ENCODE results near the gene KRCC1. TPM values are rescaled to one million over a fixed set of nuclear protein-coding genes. Genes with fewer than 3 reads are reported as not detected.
"Not testable (repeated sequence)": the region's sequence is repeated elsewhere in the genome, so short reads cannot be mapped to it uniquely, and the experiment has no call there.

Gene KRCC1
- total RNA-seq, 2 experiments from 2014 or later, result 20.5 to 21.7 TPM

GRCh38 chr2:88051792-88052191, 3.8 kb downstream of the KRCC1 start:
- no peak for DNase-seq
- no peaks in the 10 kb centered on the region for H3K9me3 Mint-ChIP-seq
- CTCF ChIA-PET, result no interaction called here
- peaks cover 46% of the 10 kb centered on the region for H3K36me3 Mint-ChIP-seq (ENCODE audit: low read depth)
- no peak overlapping the region for H3K4me3 Mint-ChIP-seq
- H3K27ac Mint-ChIP-seq, result no peak overlapping the region
- H3K4me1 Mint-ChIP-seq, result peaks cover 38% of the 10 kb centered on the region
- POLR2A ChIA-PET, result no interaction called here
- no peaks in the 10 kb centered on the region for H3K27me3 Mint-ChIP-seq

DNA sequence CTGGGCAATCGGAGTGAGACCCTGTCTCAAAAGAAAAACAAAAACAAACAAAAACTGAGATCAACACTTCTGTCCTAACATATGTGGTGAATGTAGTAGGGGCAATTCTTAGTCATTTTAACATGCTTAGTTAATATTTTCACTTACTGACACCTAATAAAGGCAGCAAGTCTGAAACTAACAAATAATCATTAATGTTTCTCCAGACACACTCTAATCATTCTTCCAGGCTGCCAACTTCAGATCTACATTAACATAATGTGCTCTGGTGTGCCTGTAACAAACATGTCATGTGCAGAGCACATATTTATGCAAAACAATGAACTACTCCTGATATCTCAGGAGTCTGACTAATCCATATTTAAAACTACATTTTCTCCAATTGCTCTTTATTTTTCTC, 6.0 kb downstream of the KRCC1 start:
- Mint-ChIP-seq H3K4me3 (no peak overlapping the region), H3K27ac (no peak overlapping the region), H3K36me3 (ENCODE audit: low read depth) (peaks cover 46% of the 10 kb centered on the region)

GRCh38 chr2:88048541-88048940, 7.0 kb downstream of the KRCC1 start:
- Mint-ChIP-seq H3K27me3 (no peaks in the 10 kb centered on the region), H3K36me3 (ENCODE audit: low read depth) (peaks cover 40% of the 10 kb centered on the region), H3K9me3 (no peaks in the 10 kb centered on the region), H3K4me1 (peaks cover 9% of the 10 kb centered on the region), H3K27ac (no peak overlapping the region), H3K4me3 (no peak overlapping the region)
- DNase-seq, result no peak
- ChIA-PET POLR2A (no interaction called here), CTCF (interaction anchor here (1.2 kb wide), 1 partner anchor 13 kb away, joined by 4 read pairs; no protein-coding TSS in a partner anchor)

More for the DNA sequence above, 6.0 kb downstream of the KRCC1 start:
- POLR2A ChIA-PET, result no interaction called here
- CTCF ChIA-PET, result interaction anchor here (1.3 kb wide), 1 partner anchor 10 kb away, joined by 5 read pairs; no protein-coding TSS in a partner anchor
- no peaks in the 10 kb centered on the region for H3K27me3 Mint-ChIP-seq
- H3K9me3 Mint-ChIP-seq, result no peaks in the 10 kb centered on the region
- no peak for DNase-seq
- H3K4me1 Mint-ChIP-seq, result peaks cover 20% of the 10 kb centered on the region

- POLR2A ChIA-PET, DNase-seq, H3K27ac Mint-ChIP-seq, H3K9me3 Mint-ChIP-seq, H3K4me3 Mint-ChIP-seq, H3K4me1 Mint-ChIP-seq, H3K27me3 Mint-ChIP-seq: not testable (repeated sequence)
- CTCF ChIA-PET, result interaction anchor here (0.6 kb wide), 1 partner anchor 25 kb away, joined by 3 read pairs; no protein-coding TSS in a partner anchor
- peaks cover 41% of the 10 kb centered on the region for H3K36me3 Mint-ChIP-seq (ENCODE audit: low read depth)
Observed at GRCh38 chr2:88045561-88045960, 10.0 kb downstream of the KRCC1 start.

DNA sequence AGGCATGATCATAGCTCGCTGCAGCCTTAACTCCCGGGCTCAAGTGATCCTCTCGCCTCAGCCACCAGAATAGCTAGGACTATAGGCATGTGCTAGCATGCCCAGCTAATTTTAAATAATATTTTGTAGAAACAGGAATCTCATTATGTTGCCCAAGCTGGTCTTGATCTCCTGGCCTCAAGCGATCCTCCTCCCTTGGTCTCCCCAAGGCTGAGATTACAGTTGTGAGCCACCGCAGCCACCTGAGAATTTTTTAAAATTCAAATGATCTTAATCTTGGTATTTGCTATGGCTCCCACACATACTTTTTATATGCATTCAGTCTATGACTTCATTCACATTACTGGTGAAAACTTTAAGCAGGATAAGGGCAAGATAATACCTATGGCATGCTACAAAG, 13.1 kb downstream of the KRCC1 start:
- no peak for DNase-seq
- peaks cover 41% of the 10 kb centered on the region for H3K36me3 Mint-ChIP-seq (ENCODE audit: low read depth)
- no peak overlapping the region for H3K4me3 Mint-ChIP-seq
- POLR2A ChIA-PET, result no interaction called here
- H3K4me1 Mint-ChIP-seq, result peaks cover 6% of the 10 kb centered on the region
- CTCF ChIA-PET, result interaction anchor here (1.0 kb wide), 1 partner anchor 19 kb away, joined by 4 read pairs; no protein-coding TSS in a partner anchor
- H3K27me3 Mint-ChIP-seq, result no peaks in the 10 kb centered on the region
- no peak overlapping the region for H3K27ac Mint-ChIP-seq
- peaks cover 4% of the 10 kb centered on the region for H3K9me3 Mint-ChIP-seq

GRCh38 chr2:88038263-88039105, 17.1 kb downstream of the KRCC1 start:
- Mint-ChIP-seq H3K4me1 (peaks cover 8% of the 10 kb centered on the region), H3K36me3 (ENCODE audit: low read depth) (peaks cover 59% of the 10 kb centered on the region), H3K9me3 (peaks cover 7% of the 10 kb centered on the region), H3K27ac (no peak overlapping the region), H3K27me3 (no peaks in the 10 kb centered on the region), H3K4me3 (no peak overlapping the region)
- POLR2A ChIA-PET, result no interaction called here
- CTCF ChIA-PET, result interaction anchor here (1.8 kb wide), 1 partner anchor 22 kb away, joined by 7 read pairs; no protein-coding TSS in a partner anchor
- DNase-seq, result no peak

DNA sequence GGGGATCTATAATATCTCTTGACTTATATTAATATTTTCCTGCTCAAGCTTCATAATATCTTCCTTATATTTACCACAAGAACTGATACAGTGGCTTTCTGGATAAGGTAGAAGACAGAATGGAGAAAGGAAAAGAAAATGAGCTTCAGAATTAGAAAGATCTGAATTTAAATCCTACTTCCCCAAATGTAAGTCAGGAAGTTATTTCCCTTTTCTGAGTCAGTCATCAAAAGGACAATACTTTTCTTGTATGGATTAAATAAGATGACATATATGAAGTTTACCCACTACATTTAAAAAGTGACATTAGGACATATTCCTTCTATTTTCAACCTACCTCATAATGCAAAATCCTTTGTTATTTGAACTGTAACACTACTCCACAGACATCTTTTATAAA, 19.0 kb downstream of the KRCC1 start:
- no peak overlapping the region for H3K27ac Mint-ChIP-seq
- peaks cover 5% of the 10 kb centered on the region for H3K4me1 Mint-ChIP-seq
- no peak overlapping the region for H3K4me3 Mint-ChIP-seq
- H3K9me3 Mint-ChIP-seq, result peaks cover 7% of the 10 kb centered on the region
- peaks cover 62% of the 10 kb centered on the region for H3K36me3 Mint-ChIP-seq (ENCODE audit: low read depth)
- ChIA-PET CTCF (interaction anchor here (0.6 kb wide), 1 partner anchor 454 kb away, joined by 3 read pairs; no protein-coding TSS in a partner anchor), POLR2A (interaction anchor here (0.6 kb wide), 1 partner anchor 20 kb away, joined by 3 read pairs; no protein-coding TSS in a partner anchor)
- no peak for DNase-seq
- H3K27me3 Mint-ChIP-seq, result no peaks in the 10 kb centered on the region

DNA sequence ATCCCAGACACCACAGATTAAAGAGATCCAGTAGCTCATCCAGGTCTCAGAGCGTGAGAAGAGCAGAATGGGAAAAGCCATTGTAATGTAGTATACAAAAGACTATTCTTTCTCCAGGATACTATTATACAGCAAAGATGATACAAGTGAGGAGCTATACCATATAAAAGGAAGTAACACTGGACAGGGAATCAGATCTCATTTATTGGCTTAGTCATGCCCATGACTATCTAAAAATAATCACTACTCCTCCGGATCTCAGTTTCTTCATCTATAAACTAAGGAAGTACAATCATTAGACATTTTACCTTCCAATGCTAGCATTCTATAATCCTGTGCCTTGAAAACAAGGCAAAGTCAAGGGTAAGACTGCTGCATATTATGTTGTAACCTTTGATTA, 19.4 kb downstream of the KRCC1 start:
- POLR2A ChIA-PET, result no interaction called here
- Mint-ChIP-seq H3K4me3 (no peak overlapping the region), H3K27ac (no peak overlapping the region), H3K4me1 (peaks cover 5% of the 10 kb centered on the region), H3K9me3 (peaks cover 7% of the 10 kb centered on the region), H3K36me3 (ENCODE audit: low read depth) (peaks cover 62% of the 10 kb centered on the region), H3K27me3 (no peaks in the 10 kb centered on the region)
- CTCF ChIA-PET, result no interaction called here
- DNase-seq, result no peak

GRCh38 chr2:88032070-88032702, 23.4 kb downstream of the KRCC1 start:
- Mint-ChIP-seq H3K27ac (no peak overlapping the region), H3K4me1 (peaks cover 10% of the 10 kb centered on the region), H3K36me3 (ENCODE audit: low read depth) (peaks cover 61% of the 10 kb centered on the region), H3K9me3 (peaks cover 4% of the 10 kb centered on the region), H3K4me3 (no peak overlapping the region), H3K27me3 (no peaks in the 10 kb centered on the region)
- POLR2A ChIA-PET, result no interaction called here
- DNase-seq, result no peak
- CTCF ChIA-PET, result no interaction called here

GRCh38 chr2:88028931-88029330, 26.7 kb downstream of the KRCC1 start:
- Mint-ChIP-seq H3K9me3 (no peaks in the 10 kb centered on the region), H3K36me3 (ENCODE audit: low read depth) (peaks cover 47% of the 10 kb centered on the region), H3K27ac (no peak overlapping the region), H3K27me3 (no peaks in the 10 kb centered on the region), H3K4me1 (peaks cover 11% of the 10 kb centered on the region), H3K4me3 (no peak overlapping the region)
- ChIA-PET CTCF (interaction anchor here (0.9 kb wide), 1 partner anchor 26 kb away, joined by 4 read pairs; no protein-coding TSS in a partner anchor), POLR2A (no interaction called here)
- DNase-seq, result no peak

- ChIA-PET POLR2A (interaction anchor here (0.6 kb wide), 1 partner anchor 12 kb away, joined by 3 read pairs; no protein-coding TSS in a partner anchor), CTCF (interaction anchor here (0.6 to 1.1 kb wide), 3 partner anchors 12 to 27 kb away, joined by 3 to 4 read pairs (median 4); no protein-coding TSS in a partner anchor)
- DNase-seq, result no peak
Observed at GRCh38 chr2:88027697-88028389, 27.7 kb downstream of the KRCC1 start.

GRCh38 chr2:88024509-88024908, 31.1 kb downstream of the KRCC1 start:
- H3K4me1 Mint-ChIP-seq, result peaks cover 11% of the 10 kb centered on the region
- peaks cover 29% of the 10 kb centered on the region for H3K36me3 Mint-ChIP-seq (ENCODE audit: low read depth)
- no peaks in the 10 kb centered on the region for H3K27me3 Mint-ChIP-seq
- no peak overlapping the region for H3K27ac Mint-ChIP-seq
- no peak for DNase-seq
- no peak overlapping the region for H3K4me3 Mint-ChIP-seq
- no peaks in the 10 kb centered on the region for H3K9me3 Mint-ChIP-seq
- CTCF ChIA-PET, result no interaction called here
- POLR2A ChIA-PET, result no interaction called here

More at GRCh38 chr2:88027697-88028389, 27.7 kb downstream of the KRCC1 start:
- Mint-ChIP-seq H3K27ac (peak overlapping the region; percentile 74), H3K4me3 (peak overlapping the region; percentile 41), H3K27me3 (no peaks in the 10 kb centered on the region), H3K4me1 (peaks cover 11% of the 10 kb centered on the region), H3K9me3 (no peaks in the 10 kb centered on the region), H3K36me3 (ENCODE audit: low read depth) (peaks cover 38% of the 10 kb centered on the region)

- Mint-ChIP-seq H3K9me3 (peaks cover 2% of the 10 kb centered on the region), H3K27ac (no peak overlapping the region), H3K36me3 (ENCODE audit: low read depth) (peaks cover 17% of the 10 kb centered on the region), H3K4me1 (peaks cover 6% of the 10 kb centered on the region), H3K27me3 (no peaks in the 10 kb centered on the region), H3K4me3 (no peak overlapping the region)
- ChIA-PET POLR2A (no interaction called here), CTCF (no interaction called here)
- no peak for DNase-seq
Observed at GRCh38 chr2:88022669-88022921, 33.0 kb downstream of the KRCC1 start.
